Measurements from ENCODE around the gene ASTN1.

Gene ASTN1

GRCh38 chr1:177024623-177025022 is 139.9 kb downstream of the ASTN1 start:
- DNase-seq = no peak

GRCh38 chr1:177023726-177024125 is 140.8 kb downstream of the ASTN1 start:
- DNase-seq = no peak

GRCh38 chr1:177023249-177023648 is 141.3 kb downstream of the ASTN1 start:
- DNase-seq = no peak

- DNase-seq = no peak
Measured at GRCh38 chr1:177021687-177022086, 142.8 kb downstream of the ASTN1 start.

GRCh38 chr1:177020851-177021589 is 143.5 kb downstream of the ASTN1 start:
- no peak for DNase-seq

GRCh38 chr1:177017287-177017852 is 147.1 kb downstream of the ASTN1 start:
- DNase-seq = no peak

- DNase-seq = no peak
Measured at GRCh38 chr1:177014325-177014724, 150.2 kb downstream of the ASTN1 start.

- DNase-seq = no peak
Measured at GRCh38 chr1:177012342-177012925, 152.1 kb downstream of the ASTN1 start.

GRCh38 chr1:177011508-177011907 is 153.0 kb downstream of the ASTN1 start:
- DNase-seq = no peak

GRCh38 chr1:177010211-177010825 is 154.2 kb downstream of the ASTN1 start:
- DNase-seq = no peak

- no peak for DNase-seq
Measured at GRCh38 chr1:177008653-177009052, 155.9 kb downstream of the ASTN1 start.

GRCh38 chr1:177007437-177008161 is 156.9 kb downstream of the ASTN1 start:
- no peak for DNase-seq

- DNase-seq = no peak
Measured at GRCh38 chr1:177002891-177003290, 161.6 kb downstream of the ASTN1 start.

GRCh38 chr1:177001556-177001955 is 163.0 kb downstream of the ASTN1 start:
- no peak for DNase-seq

- no peak for DNase-seq
Measured at GRCh38 chr1:176998183-176998795, 166.2 kb downstream of the ASTN1 start.

- DNase-seq = peak in 1 of 2 experiments; percentile 30
Measured at GRCh38 chr1:176996456-176997090, 167.9 kb downstream of the ASTN1 start.

GRCh38 chr1:176994931-176995596 is 169.4 kb downstream of the ASTN1 start:
- no peak for DNase-seq

GRCh38 chr1:176993587-176993986 is 170.9 kb downstream of the ASTN1 start:
- DNase-seq = no peak

- no peak for DNase-seq
Measured at GRCh38 chr1:176989754-176990153, 174.8 kb downstream of the ASTN1 start.

- DNase-seq = no peak
Measured at GRCh38 chr1:176989023-176989422, 175.5 kb downstream of the ASTN1 start.

GRCh38 chr1:176987016-176987415 is 177.5 kb downstream of the ASTN1 start:
- no peak for DNase-seq

GRCh38 chr1:176983731-176984130 is 180.8 kb downstream of the ASTN1 start:
- DNase-seq = no peak
